HCT116 (cell line): ENCODE measurements around the gene CCL14. TPM values are rescaled to one million over a fixed set of nuclear protein-coding genes. Genes with fewer than 3 reads are reported as not detected.

Source experiments
- ATAC-seq: fragments of 200-7000 bp; cut with Tn5 transposase; 2 replicates; pipeline ENCODE4 v1.9.1; 2020; ENCODE audit warnings: mild to moderate bottlenecking, moderate library complexity
- BruUV-seq: library from RNA; stranded (reverse); fragments of 400-500 nt; replicated peaks from 2 replicates; lab custom pipeline; 2021; lab: Mats Ljungman, UMichigan
- CTCF ChIA-PET: fragments of 300-600 bp; sonication (Branson Sonifier 250); formaldehyde crosslinking; loops from one replicate; lab custom pipeline; 2021; ENCODE audit warnings: antibody characterized with exemption; lab: Charles Lee
- POLR2A ChIA-PET: fragments of 300-600, 350-600 bp; sonication (Branson Sonifier 250); formaldehyde crosslinking; loops from one replicate; lab custom pipeline; 2021; ENCODE audit warnings: antibody characterized with exemption; lab: Charles Lee
- RAD21 ChIA-PET, 2 experiments: fragments of 300-600 bp; sonication (Branson Sonifier 250); formaldehyde crosslinking; loops; one replicate each; lab custom pipeline; 2023; ENCODE audit warnings: low total read pairs in 2 of 2; ENCODE audit not compliant: uncharacterized antibody in 2 of 2, unreplicated experiment in 2 of 2, low non-redundant PET in 1 of 2; lab: Charles Lee
- DNase-seq: peaks from one replicate; pipeline ENCODE4 v3.0.0-alpha.2; 2010; ENCODE audit warnings: low read depth, low spot score
- H2AFZ ChIP-seq: fragments of 200-600 bp; shearing (Covaris generic), sonication (generic); 2 replicates; pipeline ENCODE4 v1.6.1; 2017; ENCODE audit warnings: low read depth, mixed run types, mixed read lengths, antibody characterized with exemption, low read length; ENCODE audit not compliant: poor library complexity, severe bottlenecking
- H3K27ac ChIP-seq: 2 replicates; pipeline ENCODE4 v1.5.1; 2012; ENCODE audit warnings: low read depth, low read length
- H3K27me3 ChIP-seq: fragments of 200-600 bp; sonication (generic); 2 replicates; pipeline ENCODE4 v1.6.1; 2016; ENCODE audit warnings: mixed run types, low read length, mixed read lengths; ENCODE audit not compliant: insufficient read depth
- H3K36me3 ChIP-seq, 2 experiments: fragments of 200-500 bp in 1 of 2; fragments of 200-600 bp in 1 of 2; sonication (Bioruptor generic) in 1 of 2; sonication (generic) in 1 of 2; 2 replicates each; pipeline versions ENCODE4 v1.5.1 to v1.6.1; 2014 to 2016; ENCODE audit warnings: low read length in 2 of 2, inconsistent platforms in 1 of 2, mixed read lengths in 1 of 2, mixed run types in 1 of 2; ENCODE audit not compliant: insufficient read depth in 2 of 2, control insufficient read depth in 1 of 2
- H3K4me1 ChIP-seq, 2 experiments: fragments of 200-600 bp in 1 of 2; sonication (generic) in 1 of 2; 2 replicates each; pipeline versions ENCODE4 v1.5.1 to v1.6.1; 2012 to 2017; ENCODE audit warnings: low read length in 2 of 2, inconsistent platforms in 1 of 2, mild to moderate bottlenecking in 1 of 2, mixed read lengths in 1 of 2, mixed run types in 1 of 2, moderate library complexity in 1 of 2; ENCODE audit not compliant: insufficient read depth in 2 of 2, control insufficient read depth in 1 of 2
- H3K4me2 ChIP-seq: fragments of 200-600 bp; sonication (generic); 2 replicates; pipeline ENCODE4 v1.6.1; 2017; ENCODE audit warnings: mixed run types, low read length, mixed read lengths
- H3K4me3 ChIP-seq, 2 experiments: fragments of 200-600 bp in 1 of 2; sonication (generic) in 1 of 2; replicated peaks in 1 of 2; 2 replicates each; pipeline ENCODE4 v1.5.1; 2011 to 2016; ENCODE audit warnings: low read length in 2 of 2, control low read depth in 1 of 2, low read depth in 1 of 2, mild to moderate bottlenecking in 1 of 2, mixed read lengths in 1 of 2, mixed run types in 1 of 2
- H3K79me2 ChIP-seq: fragments of 200-600 bp; sonication (generic); 2 replicates; pipeline ENCODE4 v1.6.1; 2017; ENCODE audit warnings: mild to moderate bottlenecking, mixed run types, low read length, moderate library complexity, mixed read lengths; ENCODE audit not compliant: insufficient read depth
- H3K9ac ChIP-seq: fragments of 200-600 bp; sonication (generic); 2 replicates; pipeline ENCODE4 v1.6.1; 2016; ENCODE audit warnings: low read length, mixed read lengths
- H3K9me2 ChIP-seq: fragments of 200-600 bp; sonication (generic), shearing (Covaris generic); 2 replicates; pipeline ENCODE4 v1.6.1; 2017; ENCODE audit warnings: mixed run types, mild to moderate bottlenecking, moderate library complexity; ENCODE audit not compliant: insufficient read depth
- H3K9me3 ChIP-seq, 2 experiments: fragments of 200-500 bp in 1 of 2; fragments of 200-600 bp in 1 of 2; sonication (Bioruptor generic) in 1 of 2; sonication (generic) in 1 of 2; 2 replicates each; pipeline ENCODE4 v1.6.1; 2014 to 2017; ENCODE audit warnings: low read length in 2 of 2, mixed read lengths in 2 of 2, inconsistent platforms in 1 of 2, low read depth in 1 of 2, mild to moderate bottlenecking in 1 of 2, mixed run types in 1 of 2, moderate library complexity in 1 of 2; ENCODE audit not compliant: control insufficient read depth in 1 of 2, insufficient read depth in 1 of 2
- H4K20me1 ChIP-seq: fragments of 200-600 bp; sonication (generic), shearing (Covaris generic); 2 replicates; pipeline ENCODE4 v1.6.1; 2017; ENCODE audit warnings: mixed run types, mild to moderate bottlenecking, moderate library complexity; ENCODE audit not compliant: insufficient read depth
- EGR1 ChIP-seq: IDR thresholded peaks from 2 replicates; pipeline ENCODE4 v1.6.1; 2012; ENCODE audit warnings: low read depth
- ELF1 ChIP-seq: IDR thresholded peaks from 2 replicates; pipeline ENCODE4 v1.6.1; 2012; ENCODE audit warnings: low read depth, borderline replicate concordance
- EZH2phosphoT487 ChIP-seq: fragments of 200-600 bp; IDR thresholded peaks from 2 replicates; pipeline ENCODE4 v1.6.1; 2018; ENCODE audit warnings: antibody characterized with exemption, borderline replicate concordance
- FOSL1 ChIP-seq: IDR thresholded peaks from 2 replicates; pipeline ENCODE4 v1.6.1; 2012; ENCODE audit warnings: low read depth
- POLR2AphosphoS5 ChIP-seq: IDR thresholded peaks from 2 replicates; pipeline ENCODE4 v1.6.1; 2011; ENCODE audit warnings: mild to moderate bottlenecking, low read depth, low read length, moderate library complexity
- RAD21 ChIP-seq: IDR thresholded peaks from 2 replicates; pipeline ENCODE4 v1.6.1; 2012; ENCODE audit warnings: low read depth, mild to moderate bottlenecking
- SP1 ChIP-seq: IDR thresholded peaks from 2 replicates; pipeline ENCODE4 v1.6.1; 2012; ENCODE audit warnings: low read depth
- TCF7L2 ChIP-seq: IDR thresholded peaks from 2 replicates; pipeline ENCODE4 v1.7.0; 2011; ENCODE audit warnings: borderline replicate concordance, inconsistent platforms; ENCODE audit not compliant: insufficient read depth, insufficient read length; ENCODE audit errors: extremely low read depth
- intact Hi-C: fragments of 100-400 bp; cut with micrococcal nuclease; formaldehyde crosslinking; loops from 2 replicates; pipeline ENCODE4 v1.10.0; 2022
- total RNA-seq: library from RNA; stranded (reverse); gene quantifications from one replicate; pipeline ENCODE4 v1.2.1, GENCODE V29; 2021; ENCODE audit not compliant: unreplicated experiment
- TF ChIP-seq, protein P1 (sequence below), 3 experiments: fragments of 200-600 bp in 1 of 3; sonication (generic) in 1 of 3; IDR thresholded peaks in 2 of 3; conservative IDR thresholded peaks in 1 of 3; 2 replicates each; pipeline ENCODE4 v1.5.1; 2012 to 2017; ENCODE audit warnings: low read depth in 2 of 3, low read length in 2 of 3, antibody characterized with exemption in 1 of 3, borderline replicate concordance in 1 of 3, control low read depth in 1 of 3, mild to moderate bottlenecking in 1 of 3, mixed read lengths in 1 of 3, mixed run types in 1 of 3, moderate library complexity in 1 of 3; ENCODE audit not compliant: insufficient read depth in 1 of 3
- TF ChIP-seq, protein P2 (sequence below): IDR thresholded peaks from 2 replicates; pipeline ENCODE4 v1.6.1; 2012

Gene CCL14
- total RNA-seq, 1 experiment from 2014 or later: not detected

DNA sequence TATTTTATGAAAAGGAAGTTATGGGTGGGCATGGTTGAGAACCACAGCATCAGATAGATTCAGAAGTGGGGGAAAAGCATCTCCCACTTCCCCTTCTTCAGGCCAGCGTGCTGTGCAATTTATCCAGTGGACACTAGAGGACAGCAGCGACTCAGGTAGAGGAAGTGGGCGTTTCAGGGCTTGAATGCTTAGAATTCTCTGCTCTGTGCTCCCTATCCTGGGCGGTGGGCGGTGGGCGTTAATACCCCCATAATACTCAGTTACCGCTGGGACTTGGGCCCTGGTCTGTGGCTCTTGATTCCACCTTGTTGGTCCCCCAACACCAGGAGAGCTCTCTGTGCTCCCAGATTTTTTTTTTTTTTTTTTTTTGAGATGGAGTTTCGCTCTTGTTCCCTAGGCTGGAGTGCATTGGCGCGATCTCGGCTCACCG lies 39.4 kb downstream of the CCL14 start:
- DNase-seq: peak; percentile 46
- H3K79me2 ChIP-seq: no peaks in the 10 kb centered on the region
- H3K9ac ChIP-seq: 0 out of 2 replicates have a peak overlapping the region, but pooled peaks have one; percentile 19
- H3K27ac ChIP-seq: no peak overlapping the region
- RAD21 ChIA-PET: no interaction called here
- peak overlapping the region; percentile 67 for H3K4me2 ChIP-seq
- TF ChIP-seq FOSL1 (no peak), EZH2phosphoT487 (no peak), EGR1 (peak; percentile 50; the same call in 1 of the 2 replicates), TCF7L2 (no peak), RAD21 (peak; percentile 76), POLR2AphosphoS5 (no peak), SP1 (no peak), ELF1 (peak; percentile 35; the same call in 1 of the 2 replicates)
- TF ChIP-seq, protein P1, sequence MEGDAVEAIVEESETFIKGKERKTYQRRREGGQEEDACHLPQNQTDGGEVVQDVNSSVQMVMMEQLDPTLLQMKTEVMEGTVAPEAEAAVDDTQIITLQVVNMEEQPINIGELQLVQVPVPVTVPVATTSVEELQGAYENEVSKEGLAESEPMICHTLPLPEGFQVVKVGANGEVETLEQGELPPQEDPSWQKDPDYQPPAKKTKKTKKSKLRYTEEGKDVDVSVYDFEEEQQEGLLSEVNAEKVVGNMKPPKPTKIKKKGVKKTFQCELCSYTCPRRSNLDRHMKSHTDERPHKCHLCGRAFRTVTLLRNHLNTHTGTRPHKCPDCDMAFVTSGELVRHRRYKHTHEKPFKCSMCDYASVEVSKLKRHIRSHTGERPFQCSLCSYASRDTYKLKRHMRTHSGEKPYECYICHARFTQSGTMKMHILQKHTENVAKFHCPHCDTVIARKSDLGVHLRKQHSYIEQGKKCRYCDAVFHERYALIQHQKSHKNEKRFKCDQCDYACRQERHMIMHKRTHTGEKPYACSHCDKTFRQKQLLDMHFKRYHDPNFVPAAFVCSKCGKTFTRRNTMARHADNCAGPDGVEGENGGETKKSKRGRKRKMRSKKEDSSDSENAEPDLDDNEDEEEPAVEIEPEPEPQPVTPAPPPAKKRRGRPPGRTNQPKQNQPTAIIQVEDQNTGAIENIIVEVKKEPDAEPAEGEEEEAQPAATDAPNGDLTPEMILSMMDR (IDR thresholded peaks at IDR 0.05 in 2 of 3, conservative IDR thresholded peaks at IDR 0.05 in 1 of 3; ENCODE audit: borderline replicate concordance in 1 of 3, insufficient read depth in 1 of 3, low read depth in 2 of 3, low read length in 2 of 3): peak; percentile 49 to 86 (median 74); a peak in 5 of 6 replicates
- TF ChIP-seq, protein P2, sequence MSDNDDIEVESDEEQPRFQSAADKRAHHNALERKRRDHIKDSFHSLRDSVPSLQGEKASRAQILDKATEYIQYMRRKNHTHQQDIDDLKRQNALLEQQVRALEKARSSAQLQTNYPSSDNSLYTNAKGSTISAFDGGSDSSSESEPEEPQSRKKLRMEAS: no peak
- H3K4me1 ChIP-seq: peaks cover 0 to 14% of the 10 kb centered on the region in 2 experiments; a peak in 3 of 4 replicates
- no peaks in the 10 kb centered on the region for H4K20me1 ChIP-seq
- H3K4me3 ChIP-seq: peak overlapping the region; percentile 34 to 49
- no peaks in the 10 kb centered on the region for H3K9me2 ChIP-seq
- intact Hi-C loops: no loop called here
- H3K27me3 ChIP-seq: no peaks in the 10 kb centered on the region
- peak overlapping the region; percentile 93 for H2AFZ ChIP-seq
- BruUV-seq: no TSS peak
- no peaks in the 10 kb centered on the region for H3K36me3 ChIP-seq
- POLR2A ChIA-PET: no interaction called here
- CTCF ChIA-PET: interaction anchor here (1.1 to 2.7 kb wide), 2 partner anchors 13 to 202 kb away, joined by 3 to 15 read pairs; no protein-coding TSS in a partner anchor
- peak; percentile 94 for ATAC-seq
- no peaks in the 10 kb centered on the region for H3K9me3 ChIP-seq
